ENCODE data around the gene CEP104. TPM values are rescaled to one million over a fixed set of nuclear protein-coding genes. Genes with fewer than 3 reads are reported as not detected.

The CEP104 gene
- total and polyA plus RNA-seq, 2 donors (not counting 1 experiment from before 2014, with no cell fraction given): 27.7 to 71.8 TPM

- ChIA-PET POLR2A (no interaction called here), CTCF (interaction anchor here (1.4 kb wide), 1 partner anchor 12 kb away, joined by 3 read pairs; no protein-coding TSS in a partner anchor)
- Mint-ChIP-seq H3K27me3 (no peaks in the 10 kb centered on the region), H3K9me3 (ENCODE audit: insufficient read depth) (no peaks in the 10 kb centered on the region), H3K4me1 (peaks cover 22% of the 10 kb centered on the region), H3K27ac (no peak overlapping the region), H3K4me3 (no peak overlapping the region)
- no peak overlapping the region for H3K4me2 ChIP-seq (replicated peaks; ENCODE audit: low read depth, low read length, poor library complexity, severe bottlenecking)
- no peak overlapping the region for H3K4me3 ChIP-seq (ENCODE audit: control extremely low read depth in 1 of 5, extremely low read depth in 1 of 5, insufficient read depth in 1 of 5, low read depth in 2 of 5, low read length in 4 of 5)
- no peaks in the 10 kb centered on the region for H3K27me3 ChIP-seq (replicated peaks in 1 of 4; ENCODE audit: control extremely low read depth in 1 of 4, control insufficient read depth in 3 of 4, insufficient read depth in 4 of 4, low read length in 3 of 4)
- WGBS (ENCODE audit: insufficient coverage): 97% methylated on average over 31 of the region's 34 CpGs
- no peak overlapping the region for H3K27ac ChIP-seq (ENCODE audit: low read length in 2 of 2)
- no peak overlapping the region for H2AFZ ChIP-seq (ENCODE audit: insufficient read depth, low read depth, low read length, poor library complexity, severe bottlenecking)
- H3K79me2 ChIP-seq (ENCODE audit: control insufficient read depth, insufficient read depth, low read length): peaks cover 67% of the 10 kb centered on the region
- peaks cover 0 to 49% of the 10 kb centered on the region in 2 experiments for H3K36me3 ChIP-seq (replicated peaks in 1 of 2; ENCODE audit: control extremely low read depth in 1 of 2, control insufficient read depth in 1 of 2, extremely low read depth in 1 of 2, insufficient read depth in 2 of 2, low read length in 1 of 2)
- TF ChIP-seq, protein P1, sequence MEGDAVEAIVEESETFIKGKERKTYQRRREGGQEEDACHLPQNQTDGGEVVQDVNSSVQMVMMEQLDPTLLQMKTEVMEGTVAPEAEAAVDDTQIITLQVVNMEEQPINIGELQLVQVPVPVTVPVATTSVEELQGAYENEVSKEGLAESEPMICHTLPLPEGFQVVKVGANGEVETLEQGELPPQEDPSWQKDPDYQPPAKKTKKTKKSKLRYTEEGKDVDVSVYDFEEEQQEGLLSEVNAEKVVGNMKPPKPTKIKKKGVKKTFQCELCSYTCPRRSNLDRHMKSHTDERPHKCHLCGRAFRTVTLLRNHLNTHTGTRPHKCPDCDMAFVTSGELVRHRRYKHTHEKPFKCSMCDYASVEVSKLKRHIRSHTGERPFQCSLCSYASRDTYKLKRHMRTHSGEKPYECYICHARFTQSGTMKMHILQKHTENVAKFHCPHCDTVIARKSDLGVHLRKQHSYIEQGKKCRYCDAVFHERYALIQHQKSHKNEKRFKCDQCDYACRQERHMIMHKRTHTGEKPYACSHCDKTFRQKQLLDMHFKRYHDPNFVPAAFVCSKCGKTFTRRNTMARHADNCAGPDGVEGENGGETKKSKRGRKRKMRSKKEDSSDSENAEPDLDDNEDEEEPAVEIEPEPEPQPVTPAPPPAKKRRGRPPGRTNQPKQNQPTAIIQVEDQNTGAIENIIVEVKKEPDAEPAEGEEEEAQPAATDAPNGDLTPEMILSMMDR (IDR thresholded peaks at IDR 0.05): no peak
- no peak for TF ChIP-seq EZH2 (IDR thresholded peaks at IDR 0.05; ENCODE audit: borderline replicate concordance, insufficient read depth, low read depth, low read length, poor library complexity, severe bottlenecking)
- H3K9me3 ChIP-seq (ENCODE audit: control extremely low read depth in 1 of 3, control insufficient read depth in 2 of 3, insufficient read depth in 1 of 3, low read length in 2 of 3): no peaks in the 10 kb centered on the region
- H3K9ac ChIP-seq (ENCODE audit: low read length): no peak overlapping the region
- intact Hi-C loops (cut with micrococcal nuclease): no loop called here
- ATAC-seq (ENCODE audit: low read depth): no peak
- peaks cover 0 to 12% of the 10 kb centered on the region in 2 donors for H3K4me1 ChIP-seq (ENCODE audit: control insufficient read depth in 2 of 2, insufficient read depth in 2 of 2, low read length in 2 of 2)
- H4K20me1 ChIP-seq (ENCODE audit: control insufficient read depth, insufficient read depth, low read length, poor library complexity, severe bottlenecking): peaks cover 82% of the 10 kb centered on the region
- no peak for DNase-seq
Observed at GRCh38 chr1:3789421-3790300, 67.3 kb downstream of the CEP104 start.

GRCh38 chr1:3788756-3789420 is 68.1 kb downstream of the CEP104 start:
- Histone ChIP-seq H3K36me3 (replicated peaks in 1 of 2; ENCODE audit: control extremely low read depth in 1 of 2, control insufficient read depth in 1 of 2, extremely low read depth in 1 of 2, insufficient read depth in 2 of 2, low read length in 1 of 2) (peaks cover 0 to 51% of the 10 kb centered on the region in 2 experiments), H3K4me2 (replicated peaks; ENCODE audit: low read depth, low read length, poor library complexity, severe bottlenecking) (no peak overlapping the region), H2AFZ (ENCODE audit: insufficient read depth, low read depth, low read length, poor library complexity, severe bottlenecking) (no peak overlapping the region), H3K27me3 (replicated peaks in 1 of 4; ENCODE audit: control extremely low read depth in 1 of 4, control insufficient read depth in 3 of 4, insufficient read depth in 4 of 4, low read length in 3 of 4) (no peaks in the 10 kb centered on the region), H3K9ac (ENCODE audit: low read length) (no peak overlapping the region), H3K4me1 (ENCODE audit: control insufficient read depth in 2 of 2, insufficient read depth in 2 of 2, low read length in 2 of 2) (peaks cover 0 to 6% of the 10 kb centered on the region in 2 donors), H4K20me1 (ENCODE audit: control insufficient read depth, insufficient read depth, low read length, poor library complexity, severe bottlenecking) (peaks cover 74% of the 10 kb centered on the region), H3K4me3 (ENCODE audit: control extremely low read depth in 1 of 5, extremely low read depth in 1 of 5, insufficient read depth in 1 of 5, low read depth in 2 of 5, low read length in 4 of 5) (no peak overlapping the region), H3K79me2 (ENCODE audit: control insufficient read depth, insufficient read depth, low read length) (peaks cover 59% of the 10 kb centered on the region), H3K9me3 (ENCODE audit: control extremely low read depth in 1 of 3, control insufficient read depth in 2 of 3, insufficient read depth in 1 of 3, low read length in 2 of 3) (no peaks in the 10 kb centered on the region), H3K27ac (ENCODE audit: low read length in 2 of 2) (no peak overlapping the region)
- no peak overlapping the region for H3K27ac Mint-ChIP-seq
- peaks cover 19% of the 10 kb centered on the region for H3K4me1 Mint-ChIP-seq
- POLR2A ChIA-PET: no interaction called here
- no peak for TF ChIP-seq EZH2 (IDR thresholded peaks at IDR 0.05; ENCODE audit: borderline replicate concordance, insufficient read depth, low read depth, low read length, poor library complexity, severe bottlenecking)
- TF ChIP-seq, protein P1 (IDR thresholded peaks at IDR 0.05): no peak
- intact Hi-C loops (cut with micrococcal nuclease): no loop called here
- CTCF ChIA-PET: no interaction called here
- no peak overlapping the region for H3K4me3 Mint-ChIP-seq
- WGBS (ENCODE audit: insufficient coverage): 93% methylated on average over 16 of the region's 16 CpGs
- no peaks in the 10 kb centered on the region for H3K27me3 Mint-ChIP-seq
- no peak for ATAC-seq (ENCODE audit: low read depth)
- DNase-seq: no peak
- H3K9me3 Mint-ChIP-seq (ENCODE audit: insufficient read depth): no peaks in the 10 kb centered on the region
